Endothelial cell (in vitro differentiated cells): Measurements from ENCODE around the gene OR14A16. TPM values are rescaled to one million over a fixed set of nuclear protein-coding genes. Genes with fewer than 3 reads are reported as not detected.

Experiments used
- DNase-seq: peaks from one replicate; pipeline ENCODE4 v3.0.0; 2021; ENCODE audit warnings: low spot score
- H3K27ac Mint-ChIP-seq: one replicate; pipeline ENCODE4 v1.8.0; 2021; ENCODE audit warnings: mixed read lengths, inconsistent platforms; ENCODE audit not compliant: unreplicated experiment
- H3K27me3 Mint-ChIP-seq: one replicate; pipeline ENCODE4 v1.8.0; 2021; ENCODE audit warnings: mild to moderate bottlenecking, moderate library complexity, mixed read lengths, inconsistent platforms; ENCODE audit not compliant: unreplicated experiment
- H3K36me3 Mint-ChIP-seq: one replicate; pipeline ENCODE4 v1.8.0; 2021; ENCODE audit warnings: mild to moderate bottlenecking, low read depth, mixed read lengths, inconsistent platforms; ENCODE audit not compliant: unreplicated experiment
- H3K4me1 Mint-ChIP-seq: one replicate; pipeline ENCODE4 v1.8.0; 2021; ENCODE audit warnings: mild to moderate bottlenecking, mixed read lengths, inconsistent platforms; ENCODE audit not compliant: unreplicated experiment
- H3K4me3 Mint-ChIP-seq: one replicate; pipeline ENCODE4 v1.8.0; 2021; ENCODE audit warnings: mild to moderate bottlenecking, mixed read lengths, inconsistent platforms; ENCODE audit not compliant: unreplicated experiment
- H3K9me3 Mint-ChIP-seq: one replicate; pipeline ENCODE4 v1.8.0; 2021; ENCODE audit warnings: mixed read lengths, inconsistent platforms; ENCODE audit not compliant: unreplicated experiment
- total RNA-seq: library from RNA; stranded (reverse); fragmentation: NEBNext Ultra II Directional; extraction: Animal tissue kit (Norgen Biotek cat#: 25700); gene quantifications from one replicate; pipeline ENCODE4 v1.2.1, GENCODE V29; 2021; ENCODE audit not compliant: unreplicated experiment
- TF ChIP-seq, protein P1 (sequence below): fragments of 200-600 bp; sonication (generic); IDR thresholded peaks from one replicate; pipeline ENCODE4 v1.5.0; 2021; ENCODE audit warnings: antibody characterized with exemption; ENCODE audit not compliant: unreplicated experiment

Gene OR14A16
- total RNA-seq, 1 donor from 2014 or later: not detected

DNA sequence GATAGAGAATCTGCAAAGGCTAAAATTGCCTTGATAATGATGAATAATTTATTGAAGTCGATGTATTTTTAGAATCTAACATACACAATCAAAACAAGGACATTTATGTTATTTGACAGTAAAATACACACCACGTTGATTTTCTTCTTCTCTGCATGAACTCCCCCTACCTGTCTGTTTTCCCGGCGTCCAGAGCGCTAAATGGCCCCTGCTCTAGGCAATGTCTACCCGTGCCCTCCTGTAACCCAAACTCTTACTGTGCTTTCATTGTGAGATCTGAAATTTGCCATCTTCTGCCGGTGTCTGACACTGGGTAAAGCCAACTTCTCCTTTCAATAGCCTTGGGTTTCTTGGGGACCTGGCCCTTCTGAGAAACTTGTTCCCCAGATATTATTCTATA, 24.4 kb upstream of the OR14A16 start:
- Mint-ChIP-seq H3K27me3 (peaks cover 9% of the 10 kb centered on the region), H3K4me3 (no peak overlapping the region), H3K4me1 (no peaks in the 10 kb centered on the region), H3K27ac (no peak overlapping the region), H3K9me3 (no peaks in the 10 kb centered on the region), H3K36me3 (no peaks in the 10 kb centered on the region)
- DNase-seq: no peak
- TF ChIP-seq, protein P1, sequence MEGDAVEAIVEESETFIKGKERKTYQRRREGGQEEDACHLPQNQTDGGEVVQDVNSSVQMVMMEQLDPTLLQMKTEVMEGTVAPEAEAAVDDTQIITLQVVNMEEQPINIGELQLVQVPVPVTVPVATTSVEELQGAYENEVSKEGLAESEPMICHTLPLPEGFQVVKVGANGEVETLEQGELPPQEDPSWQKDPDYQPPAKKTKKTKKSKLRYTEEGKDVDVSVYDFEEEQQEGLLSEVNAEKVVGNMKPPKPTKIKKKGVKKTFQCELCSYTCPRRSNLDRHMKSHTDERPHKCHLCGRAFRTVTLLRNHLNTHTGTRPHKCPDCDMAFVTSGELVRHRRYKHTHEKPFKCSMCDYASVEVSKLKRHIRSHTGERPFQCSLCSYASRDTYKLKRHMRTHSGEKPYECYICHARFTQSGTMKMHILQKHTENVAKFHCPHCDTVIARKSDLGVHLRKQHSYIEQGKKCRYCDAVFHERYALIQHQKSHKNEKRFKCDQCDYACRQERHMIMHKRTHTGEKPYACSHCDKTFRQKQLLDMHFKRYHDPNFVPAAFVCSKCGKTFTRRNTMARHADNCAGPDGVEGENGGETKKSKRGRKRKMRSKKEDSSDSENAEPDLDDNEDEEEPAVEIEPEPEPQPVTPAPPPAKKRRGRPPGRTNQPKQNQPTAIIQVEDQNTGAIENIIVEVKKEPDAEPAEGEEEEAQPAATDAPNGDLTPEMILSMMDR: no peak

DNA sequence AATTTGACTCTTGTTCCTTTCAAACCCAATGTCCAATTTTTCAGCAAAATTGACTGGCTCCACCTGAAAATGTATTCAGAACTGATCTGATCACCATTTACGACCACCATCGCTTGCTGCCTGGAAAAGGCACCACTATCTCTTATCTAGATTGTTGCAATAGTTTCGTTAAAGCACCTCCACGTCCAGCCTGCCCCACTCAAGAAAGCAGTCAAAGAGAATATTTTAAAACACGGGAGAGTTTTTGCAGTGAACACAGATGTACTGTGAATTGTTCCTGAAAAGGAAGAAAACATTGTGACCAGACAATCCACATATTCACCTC, 21.7 kb upstream of the OR14A16 start:
- Mint-ChIP-seq H3K36me3 (no peaks in the 10 kb centered on the region), H3K27ac (no peak overlapping the region), H3K4me1 (no peaks in the 10 kb centered on the region), H3K9me3 (peaks cover 6% of the 10 kb centered on the region), H3K4me3 (no peak overlapping the region), H3K27me3 (peaks cover 6% of the 10 kb centered on the region)
- TF ChIP-seq, protein P1: no peak
- DNase-seq: no peak

DNA sequence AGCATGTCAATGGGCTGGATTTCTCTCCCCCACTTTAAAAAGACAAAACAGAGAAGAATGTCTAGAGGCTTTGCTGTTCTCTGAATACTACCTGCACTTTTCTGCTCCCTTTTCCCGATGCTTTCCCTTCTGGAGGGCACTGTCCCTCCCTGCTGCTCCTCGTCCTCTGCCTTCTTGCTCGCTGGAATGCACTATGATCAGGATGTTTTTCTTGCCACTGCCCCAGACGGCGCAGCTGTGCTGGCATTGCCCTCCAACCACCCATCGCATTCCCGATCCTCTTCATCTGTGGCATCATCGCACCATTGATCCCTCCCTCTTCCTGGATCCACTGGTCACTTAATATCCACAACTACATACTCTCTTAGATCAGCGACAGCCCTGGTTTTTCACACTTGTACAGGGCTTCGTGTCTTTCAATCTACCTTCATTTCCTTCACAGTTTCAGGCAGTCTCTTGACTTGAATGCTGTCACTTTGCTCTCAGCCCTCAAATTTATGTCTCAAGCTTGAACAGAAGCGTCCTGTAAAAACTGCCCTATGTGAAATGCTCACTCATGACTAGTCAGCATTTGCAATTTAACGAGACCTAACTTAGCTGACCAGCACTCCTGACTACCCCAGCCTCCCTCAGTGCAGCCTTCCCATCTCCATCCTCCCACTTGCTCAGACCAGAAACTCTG, 21.2 kb upstream of the OR14A16 start:
- H3K4me1 Mint-ChIP-seq: no peaks in the 10 kb centered on the region
- no peaks in the 10 kb centered on the region for H3K36me3 Mint-ChIP-seq
- H3K4me3 Mint-ChIP-seq: no peak overlapping the region
- no peak overlapping the region for H3K27ac Mint-ChIP-seq
- TF ChIP-seq, protein P1: no peak
- H3K9me3 Mint-ChIP-seq: peaks cover 6% of the 10 kb centered on the region
- peaks cover 6% of the 10 kb centered on the region for H3K27me3 Mint-ChIP-seq
- no peak for DNase-seq

DNA sequence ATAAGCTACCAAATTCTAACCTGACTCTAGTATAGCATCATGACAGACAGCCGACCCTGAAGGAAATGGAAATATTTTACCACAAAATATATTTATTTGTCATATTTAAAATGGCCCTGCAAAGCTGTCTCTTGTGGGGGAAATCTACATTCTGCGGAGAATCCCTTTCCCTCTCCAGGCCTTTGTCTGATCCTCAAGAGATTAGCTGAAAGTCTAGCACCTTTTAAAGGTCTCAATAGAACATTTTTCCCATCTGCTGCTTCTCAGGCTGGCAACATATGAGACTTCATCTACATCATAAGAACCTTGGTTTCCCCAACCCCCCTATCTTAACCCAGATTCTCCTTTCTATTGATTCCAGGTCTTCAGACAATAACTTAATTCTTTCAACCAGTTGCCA, 19.5 kb upstream of the OR14A16 start:
- H3K4me3 Mint-ChIP-seq: no peak overlapping the region
- H3K4me1 Mint-ChIP-seq: no peaks in the 10 kb centered on the region
- peaks cover 6% of the 10 kb centered on the region for H3K9me3 Mint-ChIP-seq
- no peaks in the 10 kb centered on the region for H3K36me3 Mint-ChIP-seq
- H3K27me3 Mint-ChIP-seq: peaks cover 6% of the 10 kb centered on the region
- no peak for DNase-seq
- TF ChIP-seq, protein P1: no peak
- no peak overlapping the region for H3K27ac Mint-ChIP-seq

DNA sequence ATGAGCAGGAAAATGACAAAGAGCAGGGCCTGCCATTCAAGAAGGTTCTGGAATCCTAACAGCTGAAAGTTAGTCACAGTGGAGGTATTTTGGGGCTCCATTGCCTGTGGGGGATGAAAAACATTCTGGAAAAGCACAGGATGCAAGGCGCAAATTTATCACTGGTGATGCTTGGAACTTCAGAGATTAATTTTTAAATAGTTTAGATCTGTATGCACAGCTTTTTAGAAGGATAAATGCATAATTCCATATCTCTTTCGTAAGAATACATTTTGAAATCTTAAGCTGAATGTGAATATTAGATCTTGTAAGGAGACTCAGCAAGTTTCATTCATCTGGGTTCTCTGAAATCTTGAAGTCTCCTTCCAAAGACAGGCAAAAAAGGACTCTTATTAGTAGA, 17.9 kb upstream of the OR14A16 start, which contains the start of gene OR11L1:
TSS of gene OR11L1 (minus strand) at position 101 of the 400 bp plus-strand sequence. CDS start at position 101, 0 bp downstream.
- DNase-seq: no peak
- no peaks in the 10 kb centered on the region for H3K4me1 Mint-ChIP-seq
- peaks cover 6% of the 10 kb centered on the region for H3K27me3 Mint-ChIP-seq
- no peak within 1 kb of the TSS for H3K4me3 Mint-ChIP-seq
- peaks cover 13% of the 10 kb centered on the region for H3K9me3 Mint-ChIP-seq
- TF ChIP-seq, protein P1: no peak
- no peak within 1 kb of the TSS for H3K27ac Mint-ChIP-seq
- no peaks in the 10 kb centered on the region for H3K36me3 Mint-ChIP-seq
